Activated naive CD8-positive, alpha-beta T cell treated with anti-CD3 and anti-CD28 coated beads, Interleukin-2, amount 50 U/mL, for 24 hours (primary cell): Measurements from ENCODE around the gene AKT3.

ENCODE experiments used
- ATAC-seq: fragments of 150-1000 bp; cut with Tn5 transposase; one replicate; pipeline ENCODE4 v1.10.0; 2021
- DNase-seq: peaks from one replicate; pipeline ENCODE4 v3.0.0; 2021
- H3K27ac Mint-ChIP-seq: one replicate; pipeline ENCODE4 v1.8.0; 2021; ENCODE audit warnings: mild to moderate bottlenecking, mixed read lengths
- H3K27me3 Mint-ChIP-seq: one replicate; pipeline ENCODE4 v1.8.0; 2021; ENCODE audit warnings: mixed read lengths
- H3K36me3 Mint-ChIP-seq: one replicate; pipeline ENCODE4 v1.8.0; 2021; ENCODE audit warnings: low read depth, mixed read lengths
- H3K4me1 Mint-ChIP-seq: one replicate; pipeline ENCODE4 v1.8.0; 2021; ENCODE audit warnings: mixed read lengths
- H3K4me3 Mint-ChIP-seq: one replicate; pipeline ENCODE4 v1.8.0; 2021; ENCODE audit warnings: mild to moderate bottlenecking, moderate library complexity, mixed read lengths
- H3K9me3 Mint-ChIP-seq: one replicate; pipeline ENCODE4 v1.8.0; 2021; ENCODE audit warnings: mixed read lengths

The AKT3 gene

DNA sequence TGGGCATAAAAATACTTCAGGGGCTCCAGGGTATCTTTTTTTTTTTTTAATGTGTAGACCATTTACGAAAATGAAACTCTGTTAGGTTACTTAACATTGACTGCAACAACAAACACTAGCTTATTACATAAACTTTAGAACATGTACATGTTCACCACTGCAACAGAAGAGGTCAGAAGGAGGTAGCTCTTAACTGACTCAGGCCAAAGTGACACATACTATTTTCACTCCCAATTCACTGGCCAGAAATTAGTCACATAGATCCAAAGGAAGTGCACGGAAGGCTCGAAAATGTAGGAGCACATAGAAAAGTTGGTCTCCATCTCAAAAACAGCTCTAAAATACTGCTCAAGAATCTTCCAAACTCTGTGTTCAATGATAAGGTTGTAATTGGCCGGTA is 107.2 kb downstream of the AKT3 start:
- Mint-ChIP-seq H3K4me1 (peaks cover 16% of the 10 kb centered on the region), H3K27me3 (no peaks in the 10 kb centered on the region), H3K9me3 (no peaks in the 10 kb centered on the region), H3K27ac (no peak overlapping the region), H3K4me3 (no peak overlapping the region), H3K36me3 (peaks cover 13% of the 10 kb centered on the region)
- ATAC-seq (no peak), DNase-seq (no peak)

DNA sequence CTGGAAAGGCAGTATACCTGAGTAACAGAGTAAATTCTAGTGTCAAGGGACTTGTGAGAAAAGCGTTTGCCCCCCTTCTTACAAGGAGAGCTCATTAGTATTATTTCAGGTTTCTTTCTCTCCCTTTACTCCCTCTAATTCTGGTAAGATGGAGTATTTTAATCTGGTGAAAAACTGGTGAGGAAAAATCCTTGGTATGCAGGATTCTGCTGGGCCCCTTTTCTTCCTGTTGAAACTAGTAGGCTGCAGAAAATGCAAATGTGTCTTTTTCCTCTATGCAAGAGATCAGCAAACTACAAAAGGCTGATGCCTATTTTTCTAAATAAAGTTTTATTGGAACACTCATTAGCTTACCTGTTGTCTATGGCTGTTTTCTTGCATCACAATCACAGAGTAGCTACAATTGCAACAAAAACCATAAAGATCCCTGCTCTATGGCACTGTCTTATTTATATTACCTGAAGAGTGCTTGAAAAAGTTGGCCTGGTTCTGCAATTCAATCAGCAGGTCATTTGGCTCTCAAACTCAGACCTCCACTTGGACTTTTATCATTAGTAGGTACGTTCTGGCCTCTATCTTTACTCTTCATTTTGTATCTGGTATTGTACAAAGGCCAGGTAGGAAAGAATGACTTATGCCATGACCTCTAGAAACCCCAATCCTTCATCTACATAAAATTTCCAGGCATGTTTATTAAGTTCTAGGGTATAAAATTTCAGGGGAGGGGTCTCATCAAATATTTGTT is 109.6 kb downstream of the AKT3 start:
- DNase-seq, result no peak

DNA sequence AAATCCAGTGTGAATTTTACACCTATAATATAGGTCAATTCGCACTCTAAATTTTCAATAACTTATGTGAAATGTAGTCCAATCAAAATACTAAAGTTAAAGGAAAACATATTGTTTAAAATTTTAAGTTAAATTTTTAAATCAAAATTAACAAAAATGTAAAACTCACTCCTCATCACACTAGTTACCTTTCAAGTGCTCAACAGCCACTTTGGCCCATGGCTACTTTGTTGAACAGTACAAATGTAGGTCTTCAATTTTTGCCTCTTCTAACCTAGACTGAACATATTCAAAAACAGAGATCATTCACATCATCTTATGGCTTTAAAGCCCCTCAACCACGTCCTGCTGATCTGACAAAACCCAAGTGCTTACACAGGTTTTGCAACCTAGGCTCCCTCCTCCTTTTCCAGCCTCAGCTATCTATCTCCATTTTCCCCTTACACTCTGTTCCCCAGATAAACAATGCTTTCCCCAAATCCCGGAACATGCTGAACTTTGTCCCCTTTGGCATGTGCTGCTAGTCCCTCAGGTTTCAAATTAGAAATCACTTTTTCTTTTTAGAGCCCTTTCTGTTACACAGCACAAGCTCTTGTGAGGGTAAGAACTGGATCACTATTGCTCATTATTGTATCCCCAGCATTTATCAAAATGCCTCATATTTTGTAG is 110.6 kb downstream of the AKT3 start:
- Mint-ChIP-seq H3K27ac (no peak overlapping the region), H3K4me1 (peaks cover 23% of the 10 kb centered on the region)
- DNase-seq, result no peak

More for the DNA sequence above, 109.6 kb downstream of the AKT3 start:
- Mint-ChIP-seq H3K4me3 (no peak overlapping the region), H3K4me1 (peaks cover 22% of the 10 kb centered on the region), H3K9me3 (no peaks in the 10 kb centered on the region), H3K27ac (no peak overlapping the region), H3K27me3 (no peaks in the 10 kb centered on the region), H3K36me3 (peaks cover 14% of the 10 kb centered on the region)
- no peak for ATAC-seq

DNA sequence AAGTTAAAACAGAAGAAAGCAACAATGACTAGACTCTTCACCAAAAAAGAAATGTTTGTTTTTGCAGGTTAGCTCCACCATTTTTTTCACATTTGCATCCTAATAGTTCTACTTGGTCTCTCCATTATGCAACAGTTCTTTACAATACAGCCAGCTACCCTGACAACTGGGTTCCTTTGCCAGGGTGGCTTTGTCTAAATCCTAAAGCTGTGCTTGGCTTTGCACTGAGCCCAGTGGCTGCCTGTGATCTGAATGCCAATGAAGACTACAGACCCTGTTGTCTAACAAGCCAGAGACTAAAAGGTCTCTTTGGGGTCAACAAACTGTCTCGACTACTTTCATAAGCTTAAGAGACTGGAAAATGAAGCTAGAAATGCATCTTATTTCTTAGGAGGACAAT is 112.0 kb downstream of the AKT3 start:
- no peak for ATAC-seq
- H3K36me3 Mint-ChIP-seq, result peaks cover 10% of the 10 kb centered on the region

More for the DNA sequence above, 110.6 kb downstream of the AKT3 start:
- no peak overlapping the region for H3K4me3 Mint-ChIP-seq
- no peaks in the 10 kb centered on the region for H3K9me3 Mint-ChIP-seq
- ATAC-seq, result no peak
- no peaks in the 10 kb centered on the region for H3K27me3 Mint-ChIP-seq
- H3K36me3 Mint-ChIP-seq, result peaks cover 14% of the 10 kb centered on the region

DNA sequence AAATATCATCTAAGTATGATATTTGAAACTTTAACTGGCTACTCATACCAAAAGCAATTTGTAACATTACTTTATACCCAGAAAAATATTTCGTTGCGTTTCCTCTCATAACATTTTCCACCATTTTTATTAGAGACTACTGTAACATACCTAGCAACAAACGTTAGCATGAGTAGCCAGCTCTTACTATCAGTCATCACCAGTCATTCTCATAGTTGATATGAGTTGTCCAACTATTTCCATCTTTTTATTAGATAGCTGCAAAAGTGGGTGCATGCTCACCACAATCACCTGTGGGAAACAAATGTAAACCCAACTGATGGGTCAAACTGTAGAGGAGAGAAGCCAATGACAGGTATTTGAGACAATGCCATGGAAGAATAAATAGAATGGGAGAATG is 114.6 kb downstream of the AKT3 start:
- no peaks in the 10 kb centered on the region for H3K9me3 Mint-ChIP-seq
- peaks cover 8% of the 10 kb centered on the region for H3K36me3 Mint-ChIP-seq
- H3K4me3 Mint-ChIP-seq, result no peak overlapping the region
- H3K27ac Mint-ChIP-seq, result no peak overlapping the region
- H3K27me3 Mint-ChIP-seq, result no peaks in the 10 kb centered on the region
- peaks cover 21% of the 10 kb centered on the region for H3K4me1 Mint-ChIP-seq
- no peak for ATAC-seq
- DNase-seq, result no peak

More for the DNA sequence above, 112.0 kb downstream of the AKT3 start:
- Mint-ChIP-seq H3K27ac (no peak overlapping the region), H3K4me1 (peaks cover 25% of the 10 kb centered on the region), H3K9me3 (no peaks in the 10 kb centered on the region), H3K27me3 (no peaks in the 10 kb centered on the region), H3K4me3 (no peak overlapping the region)
- no peak for DNase-seq

DNA sequence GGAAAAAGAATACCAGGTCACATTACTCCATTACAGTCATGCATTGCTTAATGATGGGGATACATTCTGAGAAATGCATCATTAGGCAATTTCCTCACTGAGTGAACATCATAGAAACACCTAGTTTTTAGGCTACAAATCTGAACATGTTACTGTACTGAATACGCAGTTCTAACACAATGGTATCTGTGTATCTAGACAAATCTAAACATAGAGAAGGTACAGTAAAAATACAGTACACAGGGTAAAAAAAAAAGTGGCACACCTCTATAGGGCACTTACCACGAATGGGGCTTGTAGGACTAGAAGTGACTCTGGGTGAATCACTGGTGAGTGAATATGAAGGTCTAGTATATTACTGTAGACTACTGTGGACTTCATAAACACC is 115.7 kb downstream of the AKT3 start:
- H3K9me3 Mint-ChIP-seq, result peaks cover 5% of the 10 kb centered on the region
- peaks cover 16% of the 10 kb centered on the region for H3K4me1 Mint-ChIP-seq
- H3K4me3 Mint-ChIP-seq, result no peak overlapping the region
- no peak overlapping the region for H3K27ac Mint-ChIP-seq
- H3K36me3 Mint-ChIP-seq, result peaks cover 12% of the 10 kb centered on the region
- no peaks in the 10 kb centered on the region for H3K27me3 Mint-ChIP-seq
- ATAC-seq (peak; percentile 48), DNase-seq (no peak)

DNA sequence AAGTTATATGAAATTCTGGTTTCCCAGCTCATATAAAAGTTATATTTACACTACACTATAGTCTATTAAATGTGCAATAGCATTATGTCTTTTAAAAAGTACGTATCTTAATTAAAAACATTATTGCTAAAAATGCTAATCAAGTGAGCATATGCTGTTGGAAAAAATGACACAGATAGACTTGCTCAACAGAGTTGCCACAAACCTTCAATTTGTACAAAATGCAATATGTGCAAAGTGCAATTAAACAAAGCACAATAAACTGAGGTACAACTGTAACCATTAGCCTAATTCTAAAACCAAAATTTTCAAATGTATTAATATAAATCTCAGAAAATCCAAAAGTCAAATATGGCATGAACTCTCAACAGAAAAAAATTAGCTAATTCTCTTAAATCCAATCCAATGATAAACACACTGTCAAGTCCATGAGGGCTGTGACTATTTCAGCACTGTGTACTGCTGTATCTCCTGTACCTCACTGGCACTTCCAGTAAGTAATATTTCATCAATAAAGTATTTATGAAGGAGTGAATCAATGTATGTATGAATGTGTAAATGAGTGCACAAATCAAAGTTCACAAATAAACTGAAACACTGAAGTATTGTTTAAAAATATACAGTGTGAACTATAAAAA is 116.3 kb downstream of the AKT3 start:
- no peak for ATAC-seq
- H3K4me3 Mint-ChIP-seq, result no peak overlapping the region
- peaks cover 12% of the 10 kb centered on the region for H3K36me3 Mint-ChIP-seq
- no peak overlapping the region for H3K27ac Mint-ChIP-seq
- no peak for DNase-seq
- H3K27me3 Mint-ChIP-seq, result no peaks in the 10 kb centered on the region
- H3K9me3 Mint-ChIP-seq, result peaks cover 5% of the 10 kb centered on the region
- peaks cover 20% of the 10 kb centered on the region for H3K4me1 Mint-ChIP-seq

DNA sequence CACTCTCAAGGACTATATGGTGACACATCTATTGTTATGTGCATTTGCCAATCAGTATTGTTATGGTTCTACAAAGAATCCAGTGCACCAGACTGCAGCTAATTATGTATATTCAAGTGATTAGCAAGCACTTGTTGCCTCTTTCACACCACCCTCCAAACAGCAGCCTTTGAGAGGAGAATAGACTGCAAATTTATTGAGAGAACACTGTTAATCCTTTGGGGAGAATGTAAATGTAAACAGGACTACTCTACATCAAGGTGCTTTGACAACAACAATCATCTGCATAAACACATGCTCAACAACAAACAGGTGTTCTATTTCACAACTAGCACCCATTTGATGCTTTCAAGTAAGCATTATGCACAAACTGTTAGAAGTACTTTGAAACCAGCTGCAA is 117.4 kb downstream of the AKT3 start:
- peaks cover 26% of the 10 kb centered on the region for H3K4me1 Mint-ChIP-seq
- no peak overlapping the region for H3K27ac Mint-ChIP-seq
- H3K27me3 Mint-ChIP-seq, result no peaks in the 10 kb centered on the region
- H3K9me3 Mint-ChIP-seq, result peaks cover 5% of the 10 kb centered on the region
- DNase-seq (no peak), ATAC-seq (no peak)
- no peak overlapping the region for H3K4me3 Mint-ChIP-seq
- peaks cover 12% of the 10 kb centered on the region for H3K36me3 Mint-ChIP-seq

DNA sequence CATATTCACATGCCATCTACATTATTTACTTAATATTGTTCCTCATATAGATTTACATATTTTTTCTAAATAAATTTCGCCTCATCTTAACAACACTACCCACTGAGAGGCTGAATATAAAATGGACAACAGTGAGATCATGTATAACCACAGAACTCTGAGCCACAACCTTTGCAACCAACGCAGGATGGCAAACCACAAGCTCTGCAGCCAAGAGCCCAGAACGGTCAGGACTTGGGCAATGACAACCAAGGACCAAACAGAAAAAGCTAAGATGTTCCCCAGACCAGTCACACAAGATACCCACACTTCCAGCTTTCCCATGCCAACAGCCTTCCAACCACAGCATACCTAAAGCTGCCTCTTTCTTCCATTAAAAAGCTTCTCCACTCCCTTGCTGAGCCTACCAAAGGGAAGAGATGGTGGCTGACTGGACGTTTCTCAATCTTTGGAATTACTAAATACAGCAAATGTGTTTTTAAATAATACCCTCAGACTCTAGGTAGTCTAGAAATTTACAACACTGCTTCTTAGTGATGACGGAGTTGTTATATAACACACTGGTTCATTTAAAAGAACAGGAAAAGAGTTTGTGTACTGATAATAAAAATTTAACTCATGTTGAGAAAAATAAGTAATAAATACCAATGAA is 117.9 kb downstream of the AKT3 start:
- Mint-ChIP-seq H3K9me3 (peaks cover 5% of the 10 kb centered on the region), H3K4me3 (no peak overlapping the region), H3K27ac (no peak overlapping the region), H3K4me1 (peaks cover 28% of the 10 kb centered on the region), H3K36me3 (peaks cover 12% of the 10 kb centered on the region), H3K27me3 (no peaks in the 10 kb centered on the region)
- ATAC-seq (no peak), DNase-seq (no peak)

DNA sequence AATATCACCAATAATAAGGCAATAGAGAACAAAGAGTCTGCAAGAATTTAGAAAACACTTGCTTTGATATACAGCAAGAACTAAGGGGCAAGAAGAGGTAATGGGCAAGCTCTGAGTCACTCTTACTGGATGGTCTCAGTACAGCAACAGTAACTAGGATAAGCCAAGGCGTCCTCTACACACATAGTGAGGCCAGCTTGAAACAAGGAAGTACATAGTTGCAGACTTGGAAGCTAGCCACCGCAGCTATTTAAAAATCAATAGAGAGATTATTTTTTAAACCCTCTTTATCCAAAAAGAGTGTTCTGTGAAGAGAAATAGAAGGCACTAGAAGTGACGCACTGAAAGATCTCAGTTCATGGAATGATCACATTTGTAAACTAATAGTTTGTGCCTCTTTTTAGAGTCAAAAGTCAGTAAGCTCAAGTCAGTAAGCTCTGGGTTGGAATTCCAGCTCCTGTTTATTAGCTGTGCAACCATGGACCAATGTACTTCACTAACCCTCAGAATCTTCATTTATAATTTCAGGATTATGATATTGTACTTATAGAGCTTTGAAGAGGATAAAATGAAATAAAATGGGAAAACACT is 118.6 kb downstream of the AKT3 start:
- Mint-ChIP-seq H3K36me3 (peaks cover 12% of the 10 kb centered on the region), H3K4me3 (no peak overlapping the region), H3K27ac (no peak overlapping the region), H3K4me1 (peaks cover 25% of the 10 kb centered on the region), H3K9me3 (peaks cover 5% of the 10 kb centered on the region), H3K27me3 (no peaks in the 10 kb centered on the region)
- no peak for ATAC-seq
- DNase-seq, result no peak

DNA sequence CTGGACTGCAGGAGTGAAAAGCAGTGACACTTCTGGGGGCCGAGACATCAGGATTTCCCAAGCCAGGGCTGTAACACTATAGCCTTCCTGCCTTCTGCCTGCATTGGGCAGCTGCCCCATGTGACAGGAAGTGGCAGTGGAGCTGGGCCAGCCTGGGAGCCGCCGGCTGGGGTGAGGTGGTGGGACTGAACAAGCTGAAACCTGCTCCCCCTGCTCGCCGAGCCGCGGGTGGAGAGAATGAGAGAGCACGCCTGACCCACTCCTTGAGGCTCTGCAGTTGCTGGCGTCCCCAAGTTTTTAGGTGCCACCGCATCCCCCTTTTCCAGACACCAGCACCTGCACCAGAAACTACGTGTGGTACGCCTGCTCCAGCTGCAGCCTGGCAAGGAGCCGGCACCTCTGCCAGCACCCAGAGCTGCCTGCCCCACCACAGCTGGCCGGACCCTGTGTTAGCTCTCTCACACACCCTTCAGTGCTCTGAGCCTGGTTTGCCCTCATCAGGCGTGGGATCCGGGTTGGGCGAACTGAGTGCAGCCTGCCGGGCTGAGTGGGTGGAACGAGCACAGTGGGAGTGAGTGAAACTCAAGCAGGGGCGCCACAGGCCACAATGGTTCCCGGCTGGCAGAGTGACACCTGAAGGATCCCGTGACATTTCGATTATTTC is 119.4 kb downstream of the AKT3 start:
- Mint-ChIP-seq H3K9me3 (peaks cover 5% of the 10 kb centered on the region), H3K27ac (no peak overlapping the region), H3K36me3 (peaks cover 12% of the 10 kb centered on the region), H3K27me3 (no peaks in the 10 kb centered on the region), H3K4me1 (peaks cover 32% of the 10 kb centered on the region), H3K4me3 (no peak overlapping the region)
- no peak for ATAC-seq
- DNase-seq, result no peak

DNA sequence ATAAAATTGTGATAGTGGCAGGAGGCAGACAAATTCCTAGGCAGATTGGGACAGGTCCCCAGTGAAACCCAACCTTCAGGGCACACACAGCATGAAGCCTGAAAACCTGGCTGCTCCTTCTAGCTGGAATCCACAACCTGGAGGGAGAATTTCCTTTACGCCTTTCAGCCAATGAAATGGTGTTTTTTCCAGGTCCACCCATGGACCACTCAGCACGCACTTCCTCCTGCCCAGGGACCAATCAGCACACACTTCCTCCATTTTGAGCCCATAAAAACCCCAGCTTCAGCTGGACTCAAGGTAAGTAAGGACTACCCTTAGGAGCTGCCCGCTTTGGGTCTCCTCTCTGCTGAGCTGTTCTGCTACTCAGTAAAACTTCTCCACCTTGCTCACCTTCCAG is 120.1 kb downstream of the AKT3 start:
- Mint-ChIP-seq H3K4me1 (peaks cover 34% of the 10 kb centered on the region), H3K4me3 (no peak overlapping the region), H3K27ac (no peak overlapping the region), H3K9me3 (peaks cover 5% of the 10 kb centered on the region), H3K36me3 (peaks cover 10% of the 10 kb centered on the region), H3K27me3 (no peaks in the 10 kb centered on the region)
- ATAC-seq (no peak), DNase-seq (no peak)

DNA sequence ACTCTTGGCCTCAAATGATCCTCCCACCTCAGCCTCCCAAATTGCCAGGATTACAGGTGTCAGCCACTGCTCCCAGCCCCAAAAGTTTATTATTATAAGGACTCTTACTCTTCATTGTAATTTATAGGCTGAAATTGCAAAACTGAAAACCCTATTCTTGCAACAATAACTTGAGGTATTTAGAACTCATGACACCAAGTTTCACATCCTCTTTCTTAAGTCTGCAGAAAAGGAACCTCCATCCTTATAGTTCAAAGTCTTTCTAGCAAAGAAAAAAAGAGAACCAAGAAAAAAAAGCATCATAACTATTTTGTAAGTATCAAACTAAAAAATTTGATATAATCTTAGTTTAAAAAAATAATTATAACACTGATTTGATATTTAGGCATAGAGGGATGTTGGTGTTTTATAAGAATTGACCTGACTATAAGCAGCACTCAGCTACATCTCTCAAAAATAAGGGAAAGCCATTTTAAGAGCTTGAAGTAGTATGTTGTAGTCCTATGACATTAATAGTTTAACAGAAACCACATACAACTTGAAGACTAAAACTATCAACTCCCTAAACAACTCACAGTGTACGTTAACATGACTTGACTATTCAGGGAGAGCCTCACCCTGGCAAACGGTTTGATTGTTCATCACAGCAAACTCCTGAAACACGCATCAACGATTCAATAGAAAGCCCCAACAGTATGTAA is 122.4 kb downstream of the AKT3 start:
- no peak overlapping the region for H3K4me3 Mint-ChIP-seq
- H3K36me3 Mint-ChIP-seq, result peaks cover 13% of the 10 kb centered on the region
- no peaks in the 10 kb centered on the region for H3K27me3 Mint-ChIP-seq
- peaks cover 5% of the 10 kb centered on the region for H3K9me3 Mint-ChIP-seq
- H3K27ac Mint-ChIP-seq, result no peak overlapping the region
- no peak for ATAC-seq
- no peak for DNase-seq
- H3K4me1 Mint-ChIP-seq, result peaks cover 47% of the 10 kb centered on the region
